Measurements from ENCODE around the gene RORC. TPM values are rescaled to one million over a fixed set of nuclear protein-coding genes. Genes with fewer than 3 reads are reported as not detected.

Gene RORC
- total and polyA plus RNA-seq, 2 donors (not counting 1 experiment from before 2014, with no cell fraction given): 0.17 TPM; not detected in 1

DNA sequence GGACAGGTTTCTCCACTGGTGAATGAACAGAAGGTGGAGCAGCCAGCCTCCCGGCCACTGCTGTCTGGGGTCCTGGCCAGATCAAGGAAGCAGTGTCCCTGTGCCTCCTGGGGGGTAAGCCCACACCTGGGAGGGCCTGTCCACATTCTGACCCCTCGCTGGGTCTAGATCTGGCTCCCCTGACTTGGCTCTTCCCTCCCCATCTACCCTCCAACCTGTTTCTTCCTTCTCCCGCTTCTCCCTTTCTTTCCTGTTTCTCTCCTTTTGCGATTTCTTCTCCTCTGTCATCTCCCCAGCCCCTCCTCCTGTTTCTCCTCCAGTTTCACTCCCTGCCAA, 378 bp downstream of the RORC start:
- Histone ChIP-seq H4K20me1 (ENCODE audit: control insufficient read depth, extremely low read depth, insufficient read depth, low read length) (no peaks in the 10 kb centered on the region), H3K4me1 (ENCODE audit: control insufficient read depth, extremely low read depth, insufficient read depth, low read length) (no peaks in the 10 kb centered on the region), H3K36me3 (ENCODE audit: control insufficient read depth, insufficient read depth, low read length) (no peaks in the 10 kb centered on the region), H3K9ac (ENCODE audit: insufficient read depth, low read length) (no peak overlapping the region), H3K4me2 (ENCODE audit: extremely low read depth, insufficient read depth, low read length) (no peak overlapping the region), H3K27me3 (ENCODE audit: control insufficient read depth, insufficient read depth, low read length) (peaks cover 5% of the 10 kb centered on the region), H3K27ac (ENCODE audit: insufficient read depth, low read length) (no peak overlapping the region), H2AFZ (ENCODE audit: low read length) (no peak overlapping the region), H3K9me3 (ENCODE audit: control insufficient read depth, insufficient read depth, low read depth, low read length) (no peaks in the 10 kb centered on the region), H3K79me2 (ENCODE audit: control insufficient read depth, insufficient read depth, low read length) (no peaks in the 10 kb centered on the region), H3K4me3 (replicated peaks in 1 of 4; ENCODE audit: control extremely low read depth in 1 of 4, insufficient read depth in 1 of 4, low read depth in 3 of 4, low read length in 4 of 4) (no peak overlapping the region)
- TF ChIP-seq, protein P1, sequence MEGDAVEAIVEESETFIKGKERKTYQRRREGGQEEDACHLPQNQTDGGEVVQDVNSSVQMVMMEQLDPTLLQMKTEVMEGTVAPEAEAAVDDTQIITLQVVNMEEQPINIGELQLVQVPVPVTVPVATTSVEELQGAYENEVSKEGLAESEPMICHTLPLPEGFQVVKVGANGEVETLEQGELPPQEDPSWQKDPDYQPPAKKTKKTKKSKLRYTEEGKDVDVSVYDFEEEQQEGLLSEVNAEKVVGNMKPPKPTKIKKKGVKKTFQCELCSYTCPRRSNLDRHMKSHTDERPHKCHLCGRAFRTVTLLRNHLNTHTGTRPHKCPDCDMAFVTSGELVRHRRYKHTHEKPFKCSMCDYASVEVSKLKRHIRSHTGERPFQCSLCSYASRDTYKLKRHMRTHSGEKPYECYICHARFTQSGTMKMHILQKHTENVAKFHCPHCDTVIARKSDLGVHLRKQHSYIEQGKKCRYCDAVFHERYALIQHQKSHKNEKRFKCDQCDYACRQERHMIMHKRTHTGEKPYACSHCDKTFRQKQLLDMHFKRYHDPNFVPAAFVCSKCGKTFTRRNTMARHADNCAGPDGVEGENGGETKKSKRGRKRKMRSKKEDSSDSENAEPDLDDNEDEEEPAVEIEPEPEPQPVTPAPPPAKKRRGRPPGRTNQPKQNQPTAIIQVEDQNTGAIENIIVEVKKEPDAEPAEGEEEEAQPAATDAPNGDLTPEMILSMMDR (conservative IDR thresholded peaks at IDR 0.05 in 1 of 2, IDR thresholded peaks at IDR 0.05 in 1 of 2; ENCODE audit: low read depth in 1 of 2, low read length in 2 of 2): no peak
- no peak for TF ChIP-seq EZH2 (IDR thresholded peaks at IDR 0.05; ENCODE audit: low read length, missing control alignments)
- DNase-seq (ENCODE audit: low read depth in 2 of 2): no peak

DNA sequence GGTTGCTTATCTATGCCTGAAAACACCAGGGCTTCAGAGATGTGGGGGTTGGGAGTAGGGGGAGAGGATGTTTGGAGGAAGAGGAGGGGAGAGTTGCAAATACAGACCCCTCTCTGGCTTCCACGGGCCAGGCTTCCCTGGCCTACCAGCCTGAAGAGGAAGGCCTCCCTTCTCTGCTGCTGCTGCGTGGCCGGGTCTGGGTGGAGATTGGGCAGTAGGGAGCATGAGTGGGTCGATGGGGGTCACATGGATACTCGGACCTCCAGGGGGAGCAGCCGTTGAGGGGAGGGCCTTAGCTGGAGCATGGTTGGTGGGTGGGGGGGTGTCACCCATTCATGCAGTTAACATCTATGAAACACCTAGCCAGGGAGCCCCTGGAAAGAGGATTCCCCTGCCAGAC, 1.5 kb downstream of the RORC start:
- no peak overlapping the region for H3K4me2 ChIP-seq (ENCODE audit: extremely low read depth, insufficient read depth, low read length)
- H3K27me3 ChIP-seq (ENCODE audit: control insufficient read depth, insufficient read depth, low read length): peaks cover 9% of the 10 kb centered on the region
- no peak for DNase-seq (ENCODE audit: low read depth in 2 of 2)
- H3K4me1 ChIP-seq (ENCODE audit: control insufficient read depth, extremely low read depth, insufficient read depth, low read length): no peaks in the 10 kb centered on the region
- TF ChIP-seq EZH2 (IDR thresholded peaks at IDR 0.05; ENCODE audit: low read length, missing control alignments): no peak
- TF ChIP-seq, protein P1 (conservative IDR thresholded peaks at IDR 0.05 in 1 of 2, IDR thresholded peaks at IDR 0.05 in 1 of 2; ENCODE audit: low read depth in 1 of 2, low read length in 2 of 2): no peak
- H3K9ac ChIP-seq (ENCODE audit: insufficient read depth, low read length): no peak overlapping the region
- no peaks in the 10 kb centered on the region for H3K9me3 ChIP-seq (ENCODE audit: control insufficient read depth, insufficient read depth, low read depth, low read length)
- H2AFZ ChIP-seq (ENCODE audit: low read length): no peak overlapping the region
- no peaks in the 10 kb centered on the region for H4K20me1 ChIP-seq (ENCODE audit: control insufficient read depth, extremely low read depth, insufficient read depth, low read length)
- H3K79me2 ChIP-seq (ENCODE audit: control insufficient read depth, insufficient read depth, low read length): no peaks in the 10 kb centered on the region
- no peaks in the 10 kb centered on the region for H3K36me3 ChIP-seq (ENCODE audit: control insufficient read depth, insufficient read depth, low read length)
- H3K4me3 ChIP-seq (replicated peaks in 1 of 4; ENCODE audit: control extremely low read depth in 1 of 4, insufficient read depth in 1 of 4, low read depth in 3 of 4, low read length in 4 of 4): no peak overlapping the region
- H3K27ac ChIP-seq (ENCODE audit: insufficient read depth, low read length): no peak overlapping the region

DNA sequence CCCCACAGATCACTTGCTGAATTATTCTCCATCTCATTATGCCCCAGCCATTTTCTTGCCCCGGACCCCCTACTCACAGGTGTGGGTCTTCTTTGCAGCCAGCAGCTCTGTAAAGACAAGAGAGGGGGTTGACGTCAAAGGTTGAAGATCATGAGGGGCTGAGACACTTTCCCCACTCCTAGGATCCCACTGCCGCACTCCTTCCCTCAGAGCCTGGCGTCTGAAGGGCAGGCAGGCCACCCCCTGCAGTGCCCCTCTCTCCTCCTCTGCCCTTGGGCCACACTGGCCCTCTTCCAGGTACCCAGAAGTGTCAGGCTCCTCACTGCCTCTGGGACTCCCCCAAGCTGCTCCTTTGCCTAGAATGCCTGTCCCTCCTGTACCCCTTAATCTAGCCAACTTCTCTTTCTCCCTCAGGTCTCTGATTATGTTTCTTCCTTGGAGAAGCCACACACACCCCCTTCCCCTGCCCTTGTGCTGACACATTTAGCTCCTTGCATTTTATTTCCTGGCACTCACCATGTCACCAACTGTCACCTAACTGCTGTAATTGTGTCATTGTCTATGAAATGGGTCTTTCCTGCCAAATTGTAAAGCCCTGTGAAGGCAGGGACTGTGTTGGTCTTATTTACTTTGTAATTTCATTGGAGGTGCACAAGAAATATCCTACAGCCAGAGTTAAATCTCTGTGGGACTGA, 2.1 kb downstream of the RORC start:
- Histone ChIP-seq H3K27ac (ENCODE audit: insufficient read depth, low read length) (no peak overlapping the region), H3K4me2 (ENCODE audit: extremely low read depth, insufficient read depth, low read length) (no peak overlapping the region), H4K20me1 (ENCODE audit: control insufficient read depth, extremely low read depth, insufficient read depth, low read length) (no peaks in the 10 kb centered on the region), H3K9ac (ENCODE audit: insufficient read depth, low read length) (no peak overlapping the region), H3K4me1 (ENCODE audit: control insufficient read depth, extremely low read depth, insufficient read depth, low read length) (no peaks in the 10 kb centered on the region), H3K79me2 (ENCODE audit: control insufficient read depth, insufficient read depth, low read length) (no peaks in the 10 kb centered on the region), H3K36me3 (ENCODE audit: control insufficient read depth, insufficient read depth, low read length) (no peaks in the 10 kb centered on the region), H3K27me3 (ENCODE audit: control insufficient read depth, insufficient read depth, low read length) (peaks cover 9% of the 10 kb centered on the region), H3K9me3 (ENCODE audit: control insufficient read depth, insufficient read depth, low read depth, low read length) (no peaks in the 10 kb centered on the region), H2AFZ (ENCODE audit: low read length) (no peak overlapping the region), H3K4me3 (replicated peaks in 1 of 4; ENCODE audit: control extremely low read depth in 1 of 4, insufficient read depth in 1 of 4, low read depth in 3 of 4, low read length in 4 of 4) (no peak overlapping the region)
- DNase-seq (ENCODE audit: low read depth in 2 of 2): no peak
- TF ChIP-seq, protein P1 (conservative IDR thresholded peaks at IDR 0.05 in 1 of 2, IDR thresholded peaks at IDR 0.05 in 1 of 2; ENCODE audit: low read depth in 1 of 2, low read length in 2 of 2): no peak
- TF ChIP-seq EZH2 (IDR thresholded peaks at IDR 0.05; ENCODE audit: low read length, missing control alignments): no peak

Data from fibroblast of lung (primary cell).